Prostate gland (tissue), 2 donors: ENCODE data around the gene BABAM2. TPM values are rescaled to one million over a fixed set of nuclear protein-coding genes. Genes with fewer than 3 reads are reported as not detected.

ENCODE experiments used
- DNase-seq: peaks from one replicate; pipeline ENCODE4 v3.0.0-alpha.2; 2019; ENCODE audit warnings: low spot score
- H3K27ac ChIP-seq, 2 donors: fragments of 200-600 bp; sonication (generic); 2 replicates each; pipeline ENCODE4 v1.5.1; 2017 to 2019
- H3K27me3 ChIP-seq: fragments of 200-600 bp; sonication (generic); replicated peaks from 2 replicates; pipeline ENCODE4 v1.5.1; 2019; ENCODE audit not compliant: insufficient read depth
- H3K36me3 ChIP-seq, 2 donors: fragments of 200-600 bp; sonication (generic); 1 replicate in 1 of 2; 2 replicates in 1 of 2; pipeline versions ENCODE4 v1.5.1 to v1.8.1; 2017 to 2019
- H3K4me1 ChIP-seq: fragments of 200-600 bp; sonication (generic); replicated peaks from 2 replicates; pipeline ENCODE4 v1.5.1; 2019
- H3K4me3 ChIP-seq, 2 donors: fragments of 200-600 bp; sonication (generic); 2 replicates each; pipeline ENCODE4 v1.5.1; 2017 to 2019
- H3K9me3 ChIP-seq: fragments of 200-600 bp; sonication (generic); 2 replicates; pipeline ENCODE4 v1.5.1; 2017
- CTCF ChIP-seq, 4 experiments: fragments of 200-600 bp in 2 of 4; fragments of 450-650 bp in 2 of 4; sonication (generic) in 2 of 4; IDR thresholded peaks; 1 replicate in 3 of 4; 2 replicates in 1 of 4; pipeline ENCODE4 v1.5.1; 2016 to 2019; ENCODE audit warnings: antibody characterized with exemption in 4 of 4, mild to moderate bottlenecking in 2 of 4, moderate library complexity in 2 of 4
- POLR2A ChIP-seq: fragments of 450-650 bp; IDR thresholded peaks from one replicate; pipeline ENCODE4 v1.6.1; 2016; ENCODE audit warnings: antibody characterized with exemption, mild to moderate bottlenecking
- POLR2AphosphoS5 ChIP-seq: sonication (generic); formaldehyde crosslinking; IDR thresholded peaks from one replicate; pipeline ENCODE4 v1.6.1; 2017; ENCODE audit warnings: antibody characterized with exemption
- WGBS: methylation state at CpG from one replicate; pipeline ENCODE4 v1.1.5; 2018; 5-methylcytosine and 5-hydroxymethylcytosine counted together
- intact Hi-C: fragments of 100-400 bp; cut with DNase I; formaldehyde crosslinking; loops from one replicate; pipeline ENCODE4 v1.14.2; 2022
- microRNA-seq: library from miRNA; unstranded; fragments of <30 nt; microRNA quantifications from one replicate; pipeline ENCODE4, GENCODE V29; 2016
- small RNA-seq, 2 donors: library from RNA; depleted of rRNA; stranded (forward); fragments of <200 nt; gene quantifications; one replicate each; pipeline ENCODE3, GENCODE V24; 2016
- total RNA-seq, 2 donors: library from RNA; depleted of rRNA; stranded (reverse); fragments of >200 nt; gene quantifications; one replicate each; pipeline ENCODE4 v1.1.0, GENCODE V29; 2016

Gene BABAM2
- total RNA-seq, 2 donors from 2014 or later = 35.8 to 37.3 TPM

GRCh38 chr2:28382755-28383154 is 492.2 kb downstream of the BABAM2 start:
- H3K4me3 ChIP-seq = no peak overlapping the region
- no peaks in the 10 kb centered on the region for H3K36me3 ChIP-seq
- TF ChIP-seq POLR2AphosphoS5 (no peak), POLR2A (no peak), CTCF (IDR thresholded peaks at IDR 0.05) (no peak)
- no peak for DNase-seq
- H3K4me1 ChIP-seq = no peaks in the 10 kb centered on the region
- intact Hi-C loops = no loop called here
- no peak overlapping the region for H3K27ac ChIP-seq
- no peaks in the 10 kb centered on the region for H3K27me3 ChIP-seq
- no peaks in the 10 kb centered on the region for H3K9me3 ChIP-seq
- WGBS = 83% methylated on average over 7 of the region's 7 CpGs

GRCh38 chr2:28387082-28387960 is 496.8 kb downstream of the BABAM2 start:
- Histone ChIP-seq H3K27me3 (no peaks in the 10 kb centered on the region), H3K9me3 (no peaks in the 10 kb centered on the region), H3K27ac (no peak overlapping the region), H3K36me3 (no peaks in the 10 kb centered on the region), H3K4me1 (no peaks in the 10 kb centered on the region), H3K4me3 (no peak overlapping the region)
- 70% methylated on average over 6 of the region's 6 CpGs for WGBS
- no peak for DNase-seq
- no peak for TF ChIP-seq POLR2AphosphoS5
- no peak for TF ChIP-seq CTCF (IDR thresholded peaks at IDR 0.05)
- TF ChIP-seq POLR2A = no peak
- intact Hi-C loops = loop anchor here (5.0 kb wide), 2 partner anchors 40 to 85 kb away; no protein-coding TSS in a partner anchor

Small RNA genes within 50 kb of the gene (microRNA-seq; reads per million reads assigned to microRNA genes)
- gene MIR4263 = not detected

Small RNA genes within 50 kb of the gene (small RNA-seq; reads per million reads assigned to genes)
- 0 reads per million in 2 donors for gene MIR4263
- gene RF02271 = 0 reads per million in 2 donors

Other genes with a start within 250 kb of the BABAM2 start
- gene SUPT7L, start 227.1 kb upstream of the BABAM2 start, total RNA-seq = 10 to 100 TPM; 18.6 to 34.2 TPM
- gene SLC4A1AP, start 226.8 kb upstream of the BABAM2 start, total RNA-seq = 10 to 100 TPM; 19.8 to 37.9 TPM
- 100 to 1,000 TPM; 140 to 186 TPM for gene MRPL33, start 119.0 kb upstream of the BABAM2 start, total RNA-seq
- 1 to 10 TPM; 1.6 to 1.8 TPM for gene RBKS, start 342 bp upstream of the BABAM2 start, total RNA-seq